Measurements from ENCODE around the gene C16orf89.
A peak's percentile ranks its signal among the peaks of the same experiment; 100 is the strongest.
"Not testable (repeated sequence)": the region's sequence is repeated elsewhere in the genome, so short reads cannot be mapped to it uniquely, and the experiment has no call there.

The C16orf89 gene

DNA sequence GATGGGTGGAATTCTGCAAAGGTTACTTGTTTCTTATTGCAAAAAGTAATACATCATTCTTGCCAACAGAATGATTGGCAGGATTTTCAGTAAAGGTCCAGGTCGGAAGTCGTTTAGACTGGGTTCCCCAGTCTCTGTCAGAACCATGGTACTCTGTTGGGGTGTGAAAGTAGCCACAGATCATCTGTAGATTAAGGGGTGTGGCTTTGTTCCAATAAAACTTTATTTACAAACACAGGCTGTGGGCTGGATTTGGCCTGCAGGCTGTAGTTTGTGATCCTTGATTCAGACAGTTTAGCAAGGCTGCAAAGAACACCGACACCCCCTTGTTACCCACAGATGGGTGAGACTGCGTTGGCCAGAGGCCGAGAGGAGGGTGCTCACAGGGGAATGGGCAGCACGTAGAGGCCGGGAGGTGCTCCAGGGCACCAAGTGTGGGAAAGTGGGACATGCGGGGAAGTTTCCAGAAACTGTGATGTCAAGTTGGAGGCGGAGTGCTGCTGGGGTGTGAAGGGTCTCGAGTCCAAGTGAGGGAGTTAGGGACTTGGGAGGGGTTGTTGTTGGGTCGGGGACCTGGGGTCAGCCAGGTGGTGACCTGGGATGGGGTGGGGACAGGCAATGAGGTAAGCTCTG lies 18.5 kb upstream of the C16orf89 start:
- DNase-seq = not testable (repeated sequence)

DNA sequence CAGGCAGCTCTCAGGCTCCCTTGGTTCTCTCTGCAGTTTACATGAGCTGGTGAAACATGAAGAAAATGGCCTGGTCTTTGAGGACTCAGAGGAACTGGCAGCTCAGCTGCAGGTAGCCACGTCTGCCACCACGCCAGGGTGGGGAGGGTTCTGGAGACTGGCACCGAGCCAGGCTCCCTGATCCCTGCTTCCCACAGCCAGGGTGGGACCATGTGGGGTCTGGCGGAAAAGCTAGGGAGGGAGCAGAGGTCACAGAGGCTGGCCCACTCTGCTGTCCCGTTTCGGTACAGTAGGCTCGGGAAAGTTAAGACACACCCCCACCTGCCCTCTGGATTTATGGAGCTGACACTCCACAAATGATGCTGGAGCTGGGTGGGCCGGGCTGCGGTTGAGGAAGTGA lies 17.9 kb upstream of the C16orf89 start:
- DNase-seq = not testable (repeated sequence)

DNA sequence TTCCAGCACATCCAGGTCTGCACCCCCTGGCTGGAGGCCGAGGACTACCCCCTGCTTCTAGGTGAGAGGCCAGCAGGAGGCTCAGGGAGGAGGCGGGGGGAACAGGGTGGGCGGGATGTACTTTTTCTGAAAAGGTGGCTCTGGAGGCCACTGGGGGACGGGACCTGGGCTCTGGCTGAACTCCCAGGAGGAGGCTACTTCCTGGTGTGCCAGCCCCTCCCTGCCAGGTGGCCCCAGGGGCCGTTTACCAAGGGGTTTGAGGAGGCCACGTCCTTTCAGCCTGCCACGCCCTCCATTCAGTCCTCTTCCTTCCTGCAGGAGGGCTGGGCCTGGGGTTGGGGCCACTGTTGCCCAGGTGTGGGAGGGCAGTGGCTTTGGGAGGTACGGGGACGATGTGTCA lies 15.2 kb upstream of the C16orf89 start:
- DNase-seq = not testable (repeated sequence)

DNA sequence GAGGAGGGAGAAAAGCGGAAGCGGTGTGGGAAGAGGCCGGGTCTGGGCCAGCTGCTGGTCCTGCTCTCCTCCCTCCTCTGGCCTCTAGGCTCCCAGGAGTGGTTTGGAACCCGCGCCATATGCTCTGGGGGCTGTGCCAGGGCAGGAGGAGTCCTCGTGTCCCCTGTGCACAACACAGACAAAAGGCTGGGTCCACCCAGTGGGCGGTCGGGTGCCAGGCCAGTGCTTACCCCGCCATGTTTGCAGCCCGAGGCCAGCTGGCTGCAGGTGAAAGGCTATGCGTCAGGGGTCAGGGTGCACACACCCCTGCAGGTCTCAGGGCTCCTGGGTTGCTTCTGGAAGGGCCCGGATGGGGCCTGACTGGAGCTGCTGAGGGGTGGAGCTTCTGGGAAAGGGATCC lies 14.7 kb upstream of the C16orf89 start:
- not testable (repeated sequence) for DNase-seq

DNA sequence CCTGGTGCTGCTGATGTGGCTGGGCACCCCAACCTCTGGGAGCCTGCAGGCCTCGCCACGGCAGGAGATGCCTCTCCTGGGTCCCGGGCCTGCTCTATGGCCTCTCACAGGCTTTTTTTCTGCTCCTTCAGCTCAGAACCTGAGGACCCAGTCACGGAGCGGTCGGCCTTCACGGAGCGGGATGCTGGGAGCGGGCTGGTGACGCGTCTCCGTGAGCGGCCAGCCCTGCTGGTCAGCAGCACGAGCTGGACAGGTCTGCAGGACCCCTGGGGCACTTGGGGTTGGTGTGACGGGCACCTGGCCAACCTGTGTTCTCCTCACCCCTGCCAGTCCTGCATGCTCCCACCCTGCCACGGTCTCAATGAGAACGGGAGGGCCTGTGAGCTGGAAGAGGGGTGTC lies 12.9 kb upstream of the C16orf89 start:
- DNase-seq = no peak

DNA sequence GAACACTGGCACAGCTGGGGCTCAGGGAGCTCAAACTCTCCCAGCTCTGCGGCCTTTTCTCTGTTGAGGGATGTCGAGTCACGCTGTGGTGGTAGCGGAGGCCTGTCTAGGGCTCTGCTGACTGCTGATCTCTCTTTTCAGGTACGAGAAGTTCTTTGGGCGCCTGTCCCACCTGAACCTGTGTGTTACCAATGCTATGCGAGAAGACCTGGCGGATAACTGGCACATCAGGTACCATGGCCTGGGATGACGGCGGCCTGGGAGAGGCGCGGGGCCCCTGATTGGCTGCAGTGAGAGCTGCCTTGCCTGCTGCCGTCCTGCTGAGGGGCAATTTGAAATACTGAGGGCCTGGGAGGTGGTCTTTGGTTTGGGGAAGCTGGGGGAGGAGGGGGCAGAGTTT lies 11.5 kb upstream of the C16orf89 start:
- no peak for DNase-seq

DNA sequence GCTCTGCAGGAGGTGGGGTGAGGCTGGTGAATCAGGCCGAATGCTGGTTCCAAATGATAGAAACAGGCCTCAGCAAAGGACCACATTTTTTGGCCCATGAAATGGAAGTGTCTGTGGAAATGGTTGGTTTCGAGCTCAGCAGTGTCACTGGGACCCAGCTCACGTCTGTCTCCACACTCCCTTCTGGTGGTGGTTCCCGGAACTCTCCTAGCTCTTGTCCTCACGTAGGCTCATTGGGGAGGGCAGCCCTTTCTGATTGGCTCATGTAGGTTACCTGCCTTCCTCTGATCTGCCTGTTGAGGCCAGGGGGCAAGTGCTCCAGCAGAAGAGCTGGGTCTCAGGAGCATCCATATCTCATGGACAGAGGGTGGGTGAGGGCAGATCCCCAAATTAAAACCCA lies 9.9 kb upstream of the C16orf89 start:
- no peak for DNase-seq

DNA sequence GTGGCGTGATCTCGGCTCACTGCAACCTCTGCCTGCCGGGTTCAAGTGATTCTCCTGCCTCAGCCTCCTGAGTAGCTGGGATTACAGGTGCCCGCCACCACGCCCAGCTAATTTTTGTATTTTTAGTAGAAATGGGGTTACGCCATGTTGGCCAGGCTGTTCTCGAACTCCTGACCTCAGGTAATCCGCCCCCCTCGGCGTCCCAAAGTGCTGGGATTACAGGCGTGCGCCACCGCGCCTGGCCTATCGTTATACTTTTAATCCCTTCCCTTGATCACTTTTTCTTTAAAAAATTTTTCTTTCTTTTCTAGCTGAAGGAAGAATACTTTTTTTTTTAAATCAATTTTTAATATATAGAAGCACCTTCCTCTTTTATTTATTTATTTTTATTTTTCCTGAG lies 8.0 kb upstream of the C16orf89 start:
- not testable (repeated sequence) for DNase-seq

DNA sequence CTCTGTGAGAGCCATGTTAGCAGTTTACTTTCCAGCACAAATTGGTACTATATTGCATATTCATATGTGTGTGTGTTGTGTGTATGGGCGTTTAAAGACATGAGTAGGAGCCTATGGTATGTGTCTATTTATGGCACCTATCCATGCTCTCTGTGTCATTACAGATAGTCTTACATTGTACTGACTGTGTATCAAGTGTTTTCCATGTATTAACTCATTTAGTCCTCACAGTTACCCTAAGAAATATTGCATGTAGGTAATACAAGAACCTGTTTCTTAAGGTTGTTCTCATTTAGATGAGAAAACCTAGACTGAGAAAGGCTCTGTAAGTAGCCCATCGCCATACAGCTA lies 7.5 kb upstream of the C16orf89 start:
- no peak for DNase-seq

DNA sequence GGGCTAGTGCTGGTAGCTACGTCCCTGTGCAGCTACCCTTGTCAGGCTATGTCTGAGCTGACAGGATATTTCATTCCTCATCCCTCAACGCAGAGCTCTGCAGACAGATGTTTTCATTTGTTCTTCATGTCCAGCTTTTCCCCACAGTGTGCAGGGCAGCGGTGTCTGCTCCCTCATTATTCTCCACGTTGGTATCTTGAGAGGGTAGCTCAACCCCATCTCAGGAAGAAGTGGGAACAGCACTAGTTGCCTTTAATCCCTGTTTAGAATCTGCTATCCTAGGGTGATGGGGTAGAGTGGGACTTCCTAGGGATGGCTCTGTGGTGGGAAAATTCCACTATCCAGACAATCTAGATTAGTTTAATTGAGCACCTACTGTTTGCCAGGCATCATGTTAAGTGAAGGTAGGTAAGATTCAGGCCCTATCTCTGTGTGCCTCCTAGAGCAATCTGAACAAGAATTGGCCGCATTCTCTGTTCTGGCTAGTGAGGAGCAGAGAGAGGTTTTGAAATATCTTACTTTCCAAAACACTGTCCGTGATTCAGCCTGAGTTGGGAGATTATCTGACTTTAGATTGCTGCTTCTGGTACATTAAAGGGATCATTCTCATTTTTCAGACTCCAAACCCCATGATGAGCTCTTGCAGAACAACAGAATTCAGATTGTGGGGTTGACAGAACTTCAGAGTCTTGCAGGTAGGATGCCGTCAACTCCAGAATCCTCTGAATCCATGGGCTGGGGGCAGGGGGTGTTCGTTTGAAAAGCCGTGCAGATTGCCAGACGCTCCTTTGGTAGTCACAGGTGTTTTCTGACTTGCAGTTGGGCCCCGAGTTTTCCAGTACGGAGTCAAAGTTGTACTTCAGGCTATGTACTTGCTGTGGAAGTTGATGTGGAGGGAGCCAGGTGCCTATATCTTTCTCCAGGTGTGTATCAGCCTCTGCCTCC lies 6.8 kb upstream of the C16orf89 start:
- DNase-seq = no peak

DNA sequence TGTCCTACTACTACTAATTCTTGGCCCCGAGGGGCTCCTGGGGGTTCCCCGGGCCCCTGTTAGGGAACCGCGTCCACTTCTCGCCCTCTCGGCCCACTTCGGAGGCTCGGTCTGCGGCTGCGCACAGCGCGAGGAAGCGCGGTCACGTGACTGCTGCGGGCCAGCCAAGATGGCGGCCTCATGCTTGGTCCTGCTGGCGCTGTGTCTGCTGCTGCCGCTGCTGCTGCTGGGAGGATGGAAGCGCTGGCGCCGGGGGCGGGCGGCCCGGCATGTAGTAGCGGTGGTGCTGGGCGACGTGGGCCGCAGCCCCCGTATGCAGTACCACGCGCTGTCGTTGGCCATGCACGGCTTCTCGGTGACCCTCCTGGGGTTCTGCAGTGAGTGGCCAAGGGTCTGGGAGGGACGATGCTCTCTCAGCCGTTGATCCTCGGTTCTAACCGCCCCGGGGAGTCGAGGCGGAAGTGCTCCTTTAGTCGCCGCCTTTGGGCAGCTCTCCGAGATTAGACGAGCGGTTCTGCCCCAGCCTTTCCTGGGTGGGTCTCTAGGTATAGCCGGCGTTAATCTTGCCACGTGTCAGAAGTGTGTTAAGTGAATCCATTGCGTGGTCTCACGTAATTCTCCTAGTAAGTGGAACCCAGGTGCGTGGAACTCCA lies 6.1 kb upstream of the C16orf89 start, which contains the start of gene ALG1:
Gene ALG1 (plus strand): TSS at position 163 of the 653 bp plus-strand sequence. CDS start 7 bp downstream, at position 170.
- DNase-seq = peak; percentile 92 to 97 (median 94)

DNA sequence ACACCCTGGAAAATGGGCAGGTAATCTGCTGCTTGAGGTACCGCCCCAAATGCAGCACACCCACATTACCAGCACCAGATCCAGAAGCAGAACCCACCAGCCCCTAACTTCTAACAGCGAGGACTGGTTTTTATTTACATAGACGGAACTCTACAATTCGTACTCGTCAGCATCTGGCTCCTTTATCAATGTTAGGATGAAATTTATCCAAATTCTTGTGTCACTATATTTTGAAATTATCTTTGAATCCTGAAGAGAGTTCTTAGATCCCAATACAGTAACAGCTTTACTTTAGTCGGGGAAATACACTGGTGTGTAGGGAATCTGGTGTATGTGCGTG lies 5.6 kb upstream of the C16orf89 start:
- no peak for DNase-seq

DNA sequence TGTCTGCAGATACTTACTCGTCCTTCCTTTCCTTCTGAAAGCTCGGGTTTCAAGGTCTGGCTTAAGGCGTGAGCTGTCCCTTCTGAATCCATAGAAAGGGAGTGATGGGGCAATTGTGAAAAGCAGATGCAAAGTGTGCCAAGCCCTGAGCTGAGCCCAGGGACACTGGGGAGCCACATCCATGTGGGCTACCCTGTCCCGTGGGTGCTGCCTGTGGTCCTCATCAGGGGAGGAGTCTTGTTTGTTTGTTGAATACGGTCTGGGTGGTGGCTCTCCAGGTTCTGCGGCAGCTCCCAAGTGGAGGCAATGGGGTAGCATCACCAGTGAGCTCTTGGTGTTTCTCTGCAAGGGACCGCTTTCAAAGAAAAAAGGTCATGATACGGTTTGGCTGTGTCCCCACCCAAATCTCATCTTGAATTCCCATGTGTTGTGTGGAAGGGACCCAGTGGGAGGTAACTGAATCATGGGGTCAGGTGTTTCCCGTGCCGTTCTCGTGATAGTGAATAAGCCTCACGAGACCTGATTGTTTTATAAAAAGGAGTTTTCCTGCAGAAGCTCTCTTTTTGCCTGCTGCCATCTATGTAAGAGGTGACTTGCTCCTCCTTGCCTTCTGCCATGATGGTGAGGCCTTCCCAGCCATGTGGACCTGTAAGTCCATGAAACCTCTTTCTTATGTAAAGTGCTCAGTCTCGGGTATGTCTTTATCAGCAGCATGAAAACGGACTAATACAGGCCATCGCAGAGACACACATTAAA lies 4.9 kb upstream of the C16orf89 start:
- no peak for DNase-seq

DNA sequence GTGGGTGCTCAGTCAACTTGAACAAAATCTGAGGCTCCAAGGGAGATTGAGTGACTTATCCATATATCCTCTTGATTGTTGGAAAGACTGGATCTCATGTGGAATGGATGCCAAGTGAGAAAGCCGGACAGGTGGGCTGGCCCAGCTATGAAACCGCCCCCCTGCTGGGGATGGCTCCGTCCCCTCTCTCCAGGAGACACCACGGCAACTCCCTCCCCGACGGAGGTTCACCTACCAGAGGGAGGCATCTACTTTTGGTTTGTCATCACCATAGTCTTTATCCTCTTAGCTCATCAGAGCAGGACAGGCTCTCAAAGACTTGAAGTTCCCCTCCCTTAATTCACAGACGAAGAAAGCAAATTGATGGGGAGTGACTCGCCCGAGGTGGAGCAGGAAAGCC lies 4.1 kb upstream of the C16orf89 start:
- DNase-seq = no peak

DNA sequence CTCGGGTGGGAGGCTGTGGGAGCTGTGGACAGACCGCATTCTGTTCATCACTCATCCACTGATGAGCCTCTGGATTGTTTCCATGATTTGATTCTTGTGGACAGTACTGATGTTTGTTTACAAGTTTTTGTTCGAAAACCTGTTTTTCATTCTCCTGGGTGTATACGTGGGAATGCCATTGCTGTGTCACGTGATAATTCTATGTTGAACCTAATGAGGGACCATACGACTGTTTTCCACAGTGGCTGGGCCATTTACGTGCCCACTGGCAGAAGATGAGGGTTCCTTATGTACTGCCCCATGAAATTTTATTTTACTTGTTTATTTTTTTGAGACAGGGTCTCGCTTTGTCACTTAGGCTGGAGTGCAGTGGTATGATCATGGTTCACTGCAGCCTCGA lies 3.3 kb upstream of the C16orf89 start:
- no peak for DNase-seq

DNA sequence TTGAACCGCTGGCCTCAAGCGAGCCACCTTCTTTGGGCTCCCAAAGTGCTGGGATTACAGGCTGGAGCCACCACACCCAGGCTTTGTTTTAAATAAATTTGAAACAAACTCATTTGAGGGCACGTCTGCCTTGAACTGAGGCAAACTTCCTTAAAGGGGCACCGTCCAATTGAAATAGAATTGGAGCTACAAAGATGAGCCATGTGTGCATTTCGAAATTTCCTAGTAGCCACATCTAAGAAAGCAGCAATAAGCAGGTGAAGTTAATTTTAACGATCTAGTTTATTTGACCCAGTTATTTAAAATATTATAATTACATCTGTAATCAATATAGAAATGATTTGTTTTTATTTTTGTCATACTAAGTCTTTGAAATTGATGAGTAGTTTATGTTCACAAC lies 755 bp upstream of the C16orf89 start:
- no peak for DNase-seq

DNA sequence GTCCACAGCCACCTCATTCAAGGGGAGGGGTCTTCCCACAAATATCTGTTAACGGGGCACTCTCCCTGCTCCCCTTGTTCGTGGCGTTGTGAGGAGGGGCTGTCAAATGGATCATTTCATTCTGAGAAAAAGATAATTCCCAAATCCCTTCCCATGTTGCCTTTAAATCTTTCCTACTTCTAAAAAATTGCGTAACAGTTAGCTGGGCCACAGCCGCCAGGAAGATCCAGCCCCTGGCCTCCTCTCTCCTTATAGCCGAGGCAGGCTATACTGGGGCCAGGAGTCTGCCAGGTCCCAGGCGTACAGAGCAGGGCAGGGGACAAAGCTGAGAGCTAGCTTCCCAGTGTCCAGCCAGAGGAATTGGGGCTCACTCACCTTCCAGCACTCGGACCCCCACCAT lies 430 bp downstream of the C16orf89 start:
- DNase-seq = no peak

DNA sequence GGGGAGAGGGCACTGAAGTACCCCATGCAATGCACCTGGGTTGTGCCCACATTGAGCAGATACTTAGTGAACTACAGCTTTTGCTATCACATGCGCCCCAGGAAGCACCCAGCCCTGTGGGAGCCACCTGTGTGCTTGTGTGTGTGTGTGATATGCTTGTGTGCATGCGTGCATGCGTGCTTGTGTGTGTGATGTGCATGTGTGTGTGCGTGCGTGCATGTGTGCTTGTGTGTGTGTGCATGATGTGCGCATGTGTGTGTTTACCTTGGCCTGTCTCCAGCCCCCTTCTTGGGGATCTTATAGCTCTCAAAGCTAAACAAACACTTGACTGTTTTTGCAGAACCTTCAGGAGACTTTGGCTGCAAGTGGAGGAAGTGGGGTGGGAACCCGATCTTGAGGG lies 841 bp downstream of the C16orf89 start:
- no peak for DNase-seq

DNA sequence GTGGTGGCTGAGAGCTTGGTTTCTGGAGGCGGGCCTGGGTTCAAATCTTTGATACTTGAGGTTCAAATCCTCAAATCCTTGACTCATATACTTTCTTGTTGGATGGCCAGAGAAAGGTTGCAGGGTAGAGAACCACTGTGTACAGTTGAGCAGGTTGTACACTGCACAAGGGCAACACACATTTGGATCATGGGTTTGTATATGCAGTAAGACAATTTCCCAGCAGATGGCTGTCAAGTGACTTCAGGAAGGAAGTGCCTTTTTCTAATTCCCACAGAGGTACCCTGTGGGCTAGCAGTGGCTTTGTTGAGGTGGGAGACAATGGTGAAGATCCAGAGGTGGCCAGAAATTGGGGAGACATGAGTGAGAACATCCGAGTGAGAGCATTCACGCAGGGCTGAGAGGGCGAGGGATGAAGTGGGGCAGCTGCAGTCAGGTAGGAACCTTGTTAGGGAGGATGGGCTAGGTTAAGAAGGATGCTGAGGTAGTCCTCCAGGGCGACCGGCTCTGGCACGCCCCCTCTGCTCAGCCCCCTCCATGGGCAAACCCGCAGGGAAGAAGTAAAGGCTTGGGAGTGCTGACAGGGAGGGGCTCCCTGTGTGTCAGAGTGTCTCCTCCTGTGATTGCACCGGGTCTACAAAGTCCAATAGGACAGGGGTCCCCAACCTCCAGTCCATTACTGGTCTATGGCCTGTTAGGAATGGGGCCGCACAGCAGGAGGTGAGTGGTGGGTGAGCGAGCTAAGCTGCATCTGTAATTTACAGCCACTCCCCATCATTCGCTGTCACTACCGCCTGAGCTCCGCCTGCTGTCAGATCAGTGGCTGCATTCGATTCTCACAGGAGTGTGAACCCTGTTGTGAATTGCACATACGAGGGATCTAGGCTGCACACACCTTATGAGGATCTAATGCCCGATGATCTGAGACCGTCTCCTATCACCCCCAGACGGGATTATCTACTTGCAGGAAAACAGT lies 2.7 kb downstream of the C16orf89 start:
- DNase-seq = no peak

DNA sequence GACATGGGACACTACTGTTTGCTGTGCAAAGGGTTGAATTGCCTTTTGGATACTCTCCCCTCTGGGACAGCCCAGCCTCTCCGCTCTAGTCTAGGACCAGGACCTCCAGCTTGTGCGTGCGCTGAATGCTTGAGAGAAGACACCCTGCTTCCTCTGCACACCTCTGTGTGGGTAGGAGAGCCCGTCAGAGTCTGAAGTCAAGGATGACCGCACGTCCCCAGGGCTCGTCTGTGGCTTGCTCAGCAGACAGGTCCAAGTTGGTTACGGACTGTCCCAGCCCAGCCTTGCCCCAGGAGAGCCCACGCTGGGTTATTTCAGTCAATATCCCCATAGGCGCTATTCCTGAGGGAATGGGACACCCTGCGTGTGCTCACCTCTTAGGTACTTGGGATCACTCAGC lies 3.7 kb downstream of the C16orf89 start:
- no peak for DNase-seq

DNA sequence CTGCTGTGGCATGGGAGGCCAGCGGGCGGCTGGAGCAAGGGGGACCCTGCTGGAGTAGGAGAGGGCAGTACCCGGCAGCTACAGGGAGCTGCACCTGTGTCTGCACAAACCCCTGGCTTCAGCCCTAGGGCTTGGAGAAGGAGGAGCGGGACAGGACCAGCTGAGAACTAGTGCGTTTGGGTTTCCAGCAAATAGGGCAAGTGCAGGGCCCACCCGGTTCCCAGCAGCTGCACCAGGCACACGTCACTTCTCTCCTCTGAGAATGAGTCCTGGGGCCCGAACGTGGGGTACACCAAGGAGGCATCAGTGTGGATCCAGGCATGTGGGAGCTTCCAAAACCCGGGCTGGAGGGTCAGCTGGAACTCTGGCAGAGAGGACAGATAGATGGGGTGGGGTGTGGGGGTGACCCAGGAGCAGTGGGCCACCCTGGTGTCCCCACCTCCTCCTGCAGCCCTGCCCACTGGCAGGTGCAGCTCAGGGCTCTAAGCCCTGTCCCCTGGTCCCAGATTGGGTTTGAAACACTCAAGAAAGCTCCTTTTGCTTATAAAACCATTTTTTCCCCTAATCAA lies 5.6 kb downstream of the C16orf89 start:
- DNase-seq = no peak
